ENCODE results near the gene ESR1. TPM values are rescaled to one million over a fixed set of nuclear protein-coding genes. Genes with fewer than 3 reads are reported as not detected.

ESR1 gene
- total and polyA plus RNA-seq, 4 donors, result 0.05 to 16.1 (median 6.3) TPM

- H3K4me1 ChIP-seq (ENCODE audit: control insufficient read depth in 4 of 4, insufficient read depth in 4 of 4, low read length in 3 of 4), result peaks cover 0 to 1% (median 0%) of the 10 kb centered on the region in 4 donors
- H3K9ac ChIP-seq (ENCODE audit: low read depth in 1 of 2, low read length in 2 of 2), result no peak overlapping the region
- 82% methylated on average over 6 of the region's 6 CpGs for WGBS
- H3K4me3 ChIP-seq (ENCODE audit: low read depth in 1 of 3, low read length in 3 of 3), result no peak overlapping the region
- H3K36me3 ChIP-seq (ENCODE audit: control insufficient read depth in 4 of 4, insufficient read depth in 3 of 4, low read depth in 1 of 4, low read length in 3 of 4), result peaks cover 0 to 6% (median 1%) of the 10 kb centered on the region in 4 donors
- DNase-seq (ENCODE audit: low spot score), result no peak
- no peaks in the 10 kb centered on the region for H3K9me3 ChIP-seq (ENCODE audit: control insufficient read depth in 4 of 4, low read length in 3 of 4)
- TF ChIP-seq MAX (IDR thresholded peaks at IDR 0.05) (no peak), RXRA (IDR thresholded peaks at IDR 0.05) (no peak)
- no peaks in the 10 kb centered on the region for H3K27me3 ChIP-seq (ENCODE audit: control insufficient read depth in 4 of 4, insufficient read depth in 4 of 4, low read length in 3 of 4)
- H3K27ac ChIP-seq (ENCODE audit: low read depth in 1 of 2, low read length in 2 of 2), result no peak overlapping the region
Measured at GRCh38 chr6:151917531-151918329, 110.2 kb downstream of the ESR1 start.

- TF ChIP-seq FOXA2 (IDR thresholded peaks at IDR 0.05) (no peak), HNF4G (IDR thresholded peaks at IDR 0.05) (no peak), ZBTB33 (IDR thresholded peaks at IDR 0.05) (no peak)
- no peaks in the 10 kb centered on the region for H3K27me3 ChIP-seq (ENCODE audit: control insufficient read depth in 4 of 4, insufficient read depth in 4 of 4, low read length in 3 of 4)
- H3K36me3 ChIP-seq (ENCODE audit: control insufficient read depth in 4 of 4, insufficient read depth in 3 of 4, low read depth in 1 of 4, low read length in 3 of 4), result peaks cover 0 to 15% (median 5%) of the 10 kb centered on the region in 4 donors
- H3K9ac ChIP-seq (ENCODE audit: low read depth in 1 of 2, low read length in 2 of 2), result no peak overlapping the region
- no peak overlapping the region for H3K4me3 ChIP-seq (ENCODE audit: low read depth in 1 of 3, low read length in 3 of 3)
- no peak overlapping the region for H3K27ac ChIP-seq (ENCODE audit: low read depth in 1 of 2, low read length in 2 of 2)
- no peak for DNase-seq (ENCODE audit: low spot score)
- H3K9me3 ChIP-seq (ENCODE audit: control insufficient read depth in 4 of 4, low read length in 3 of 4), result no peaks in the 10 kb centered on the region
- 90% methylated on average over 3 of the region's 3 CpGs for WGBS
- H3K4me1 ChIP-seq (ENCODE audit: control insufficient read depth in 4 of 4, insufficient read depth in 4 of 4, low read length in 3 of 4), result no peaks in the 10 kb centered on the region
Measured at GRCh38 chr6:151940307-151940706, 132.8 kb downstream of the ESR1 start.

- no peak for DNase-seq (ENCODE audit: low spot score)
- WGBS, result 54% methylated on average over 3 of the region's 3 CpGs
- Histone ChIP-seq H3K36me3 (ENCODE audit: control insufficient read depth in 4 of 4, insufficient read depth in 3 of 4, low read depth in 1 of 4, low read length in 3 of 4) (peaks cover 3 to 21% (median 7%) of the 10 kb centered on the region in 4 donors), H3K4me3 (ENCODE audit: low read depth in 1 of 3, low read length in 3 of 3) (no peak overlapping the region), H3K27me3 (ENCODE audit: control insufficient read depth in 4 of 4, insufficient read depth in 4 of 4, low read length in 3 of 4) (no peaks in the 10 kb centered on the region), H3K4me1 (ENCODE audit: control insufficient read depth in 4 of 4, insufficient read depth in 4 of 4, low read length in 3 of 4) (no peaks in the 10 kb centered on the region), H3K9ac (ENCODE audit: low read depth in 1 of 2, low read length in 2 of 2) (no peak overlapping the region), H3K9me3 (ENCODE audit: control insufficient read depth in 4 of 4, low read length in 3 of 4) (no peaks in the 10 kb centered on the region), H3K27ac (ENCODE audit: low read depth in 1 of 2, low read length in 2 of 2) (no peak overlapping the region)
- TF ChIP-seq MAX (IDR thresholded peaks at IDR 0.05), result no peak
- no peak for TF ChIP-seq RXRA (IDR thresholded peaks at IDR 0.05)
- no peak for TF ChIP-seq REST (IDR thresholded peaks at IDR 0.05)
- no peak for TF ChIP-seq EGR1 (IDR thresholded peaks at IDR 0.05; ENCODE audit: low read depth in 2 of 2)
- no peak for TF ChIP-seq GABPA (IDR thresholded peaks at IDR 0.05 in 1 of 2, conservative IDR thresholded peaks at IDR 0.05 in 1 of 2)
- TF ChIP-seq ATF3 (IDR thresholded peaks at IDR 0.05), result no peak
- no peak for TF ChIP-seq FOXA1 (IDR thresholded peaks at IDR 0.05)
- no peak for TF ChIP-seq ZBTB33 (IDR thresholded peaks at IDR 0.05)
- TF ChIP-seq HNF4A (conservative IDR thresholded peaks at IDR 0.05), result no peak
- no peak for TF ChIP-seq NR2F2 (IDR thresholded peaks at IDR 0.05)
- TF ChIP-seq HNF4G (IDR thresholded peaks at IDR 0.05), result no peak
- no peak for TF ChIP-seq YY1 (IDR thresholded peaks at IDR 0.05)
Measured at GRCh38 chr6:151948002-151948743, 140.7 kb downstream of the ESR1 start.
